Adrenal gland (tissue), 12 donors: ENCODE data around the gene PRKCE. TPM values are rescaled to one million over a fixed set of nuclear protein-coding genes. Genes with fewer than 3 reads are reported as not detected.

ENCODE experiments used
- DNase-seq, 7 donors: peaks; one replicate each; pipeline ENCODE4 v3.0.0-alpha.2; 2019 to 2020
- H3K27ac ChIP-seq, 5 donors: fragments of 200-600 bp; sonication (generic) in 4 of 5; 1 replicate in 3 of 5; 2 replicates in 2 of 5; pipeline versions ENCODE4 v1.5.1 to v1.8.0; 2016 to 2020; ENCODE audit warnings: mild to moderate bottlenecking in 1 of 5
- H3K27me3 ChIP-seq: fragments of 200-600 bp; 2 replicates; pipeline ENCODE4 v1.8.0; 2021
- H3K36me3 ChIP-seq, 2 donors: fragments of 200-600 bp; replicated peaks in 1 of 2; 1 replicate in 1 of 2; 2 replicates in 1 of 2; pipeline versions ENCODE4 v1.5.1 to v1.8.0; 2018 to 2022
- H3K4me1 ChIP-seq, 2 donors: fragments of 200-600 bp; replicated peaks in 1 of 2; 1 replicate in 1 of 2; 2 replicates in 1 of 2; pipeline versions ENCODE4 v1.5.1 to v1.8.0; 2018 to 2021
- H3K4me3 ChIP-seq, 4 donors: fragments of 200-600 bp; sonication (generic) in 3 of 4; one replicate each; pipeline ENCODE4 v1.5.1; 2016 to 2018
- H3K9me3 ChIP-seq, 3 donors: fragments of 200-600 bp; sonication (generic) in 1 of 3; replicated peaks in 1 of 3; 1 replicate in 2 of 3; 2 replicates in 1 of 3; pipeline versions ENCODE4 v1.5.1 to v1.8.0; 2016 to 2021
- POLR2A ChIP-seq, 2 donors: fragments of 450-650 bp; IDR thresholded peaks; one replicate each; pipeline ENCODE4 v1.6.1; 2017; ENCODE audit warnings: antibody characterized with exemption in 2 of 2, mild to moderate bottlenecking in 2 of 2, moderate library complexity in 1 of 2
- WGBS, 4 donors: extraction: QIAGEN DNeasy Blood & Tissue Kit in 2 of 4; methylation state at CpG; one replicate each; pipeline versions ENCODE4 v1.1.5 to v1.1.7; 2013 to 2017; 5-methylcytosine and 5-hydroxymethylcytosine counted together
- intact Hi-C, 2 donors: fragments of 100-400 bp; cut with DNase I; formaldehyde crosslinking; loops; one replicate each; pipeline versions ENCODE4 v1.14.1 to v1.15.0; 2022 to 2023
- polyA plus RNA-seq, 3 donors: library from polyadenylated mRNA; stranded (reverse); fragments of 200-250 nt in 2 of 3; fragments of 350-450 nt in 1 of 3; fragmentation: Illumina TruSeq in 1 of 3; extraction: RNeasy Lipid Tissue Mini Kit (QIAGEN cat#74804) in 1 of 3; gene quantifications; one replicate each; pipeline ENCODE4 v1.2.3, GENCODE V29; 2013 to 2014
- total RNA-seq, 9 donors: library from RNA; depleted of rRNA in 4 of 9; stranded (reverse); fragments of >200 nt in 4 of 9; fragments of 120-200 nt in 1 of 9; fragmentation: NEBNext Ultra II Directional in 1 of 9; extraction: Animal tissue kit (Norgen Biotek cat#: 25700) in 1 of 9; gene quantifications; one replicate each; pipeline versions ENCODE4 v1.1.0 to v1.2.4, GENCODE V29; 2013 to 2023
- TF ChIP-seq, protein P1 (sequence below), 6 experiments: fragments of 450-650 bp in 4 of 6; fragments of 200-600 bp in 2 of 6; sonication (generic) in 1 of 6; IDR thresholded peaks; 1 replicate in 5 of 6; 2 replicates in 1 of 6; pipeline versions ENCODE4 v1.5.1 to v1.8.0; 2016 to 2021; ENCODE audit warnings: antibody characterized with exemption in 6 of 6, mild to moderate bottlenecking in 2 of 6, moderate library complexity in 1 of 6
- donor health status: healthy with polysubstance abuse.
- donor health status: Bipolar disorder and iron deficiency.
- donor health status: DM: yes; HTN: yes; CAD: no.
- donor health status: DM: no; HTN: no; CAD: no.
- donor health status: DM: no; HTN: no; CAD: no.
- donor health status: DM: yes; HTN: yes; CAD: no.

PRKCE gene
- total and polyA plus RNA-seq, 12 donors = 1.9 to 19.2 (median 8.0) TPM

DNA sequence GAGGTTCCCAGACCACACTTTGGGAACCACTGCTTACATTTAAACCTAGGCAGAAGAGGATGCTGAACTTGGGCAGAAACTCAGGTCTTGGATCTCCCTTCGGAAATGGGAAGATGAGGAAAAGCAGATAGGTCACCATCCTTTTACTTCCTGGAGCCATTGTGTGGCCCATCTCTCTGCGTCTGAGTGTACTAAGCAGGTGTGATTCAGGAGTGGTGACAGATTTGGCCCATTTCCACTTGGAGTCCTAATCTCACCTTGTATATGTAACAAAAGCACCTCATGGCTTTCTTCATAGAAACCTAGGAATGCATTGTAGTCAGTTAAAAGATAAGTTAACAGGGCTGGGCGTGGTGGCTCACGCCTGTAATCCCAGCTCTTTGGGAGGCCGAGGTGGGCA, 71.0 kb downstream of the PRKCE start:
- intact Hi-C loops = no loop called here
- no peaks in the 10 kb centered on the region for H3K9me3 ChIP-seq
- no peak overlapping the region for H3K4me3 ChIP-seq
- no peak for DNase-seq
- H3K27me3 ChIP-seq = no peaks in the 10 kb centered on the region
- peaks cover 0 to 20% of the 10 kb centered on the region in 2 donors for H3K4me1 ChIP-seq
- no peaks in the 10 kb centered on the region for H3K36me3 ChIP-seq
- no peak overlapping the region for H3K27ac ChIP-seq
- WGBS, 4 donors = 96 to 100% (median 97%) methylated on average over 5 of the region's 5 CpGs
- TF ChIP-seq POLR2A (IDR thresholded peaks at IDR 0.05) = no peak
- TF ChIP-seq, protein P1, sequence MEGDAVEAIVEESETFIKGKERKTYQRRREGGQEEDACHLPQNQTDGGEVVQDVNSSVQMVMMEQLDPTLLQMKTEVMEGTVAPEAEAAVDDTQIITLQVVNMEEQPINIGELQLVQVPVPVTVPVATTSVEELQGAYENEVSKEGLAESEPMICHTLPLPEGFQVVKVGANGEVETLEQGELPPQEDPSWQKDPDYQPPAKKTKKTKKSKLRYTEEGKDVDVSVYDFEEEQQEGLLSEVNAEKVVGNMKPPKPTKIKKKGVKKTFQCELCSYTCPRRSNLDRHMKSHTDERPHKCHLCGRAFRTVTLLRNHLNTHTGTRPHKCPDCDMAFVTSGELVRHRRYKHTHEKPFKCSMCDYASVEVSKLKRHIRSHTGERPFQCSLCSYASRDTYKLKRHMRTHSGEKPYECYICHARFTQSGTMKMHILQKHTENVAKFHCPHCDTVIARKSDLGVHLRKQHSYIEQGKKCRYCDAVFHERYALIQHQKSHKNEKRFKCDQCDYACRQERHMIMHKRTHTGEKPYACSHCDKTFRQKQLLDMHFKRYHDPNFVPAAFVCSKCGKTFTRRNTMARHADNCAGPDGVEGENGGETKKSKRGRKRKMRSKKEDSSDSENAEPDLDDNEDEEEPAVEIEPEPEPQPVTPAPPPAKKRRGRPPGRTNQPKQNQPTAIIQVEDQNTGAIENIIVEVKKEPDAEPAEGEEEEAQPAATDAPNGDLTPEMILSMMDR (IDR thresholded peaks at IDR 0.05) = no peak

- 87 to 92% (median 91%) methylated on average over 2 of the region's 2 CpGs for WGBS, 4 donors
Measured at GRCh38 chr2:45723857-45724256, 72.4 kb downstream of the PRKCE start.

GRCh38 chr2:45724335-45724734, 72.9 kb downstream of the PRKCE start:
- Histone ChIP-seq H3K36me3 (no peaks in the 10 kb centered on the region), H3K4me1 (peaks cover 0 to 20% of the 10 kb centered on the region in 2 donors), H3K4me3 (no peak overlapping the region), H3K9me3 (no peaks in the 10 kb centered on the region), H3K27ac (peak overlapping the region in 2 of 5 donors; percentile 15 to 47), H3K27me3 (no peaks in the 10 kb centered on the region)
- intact Hi-C loops = no loop called here
- no peak for DNase-seq
- no peak for TF ChIP-seq POLR2A (IDR thresholded peaks at IDR 0.05)
- TF ChIP-seq, protein P1 (IDR thresholded peaks at IDR 0.05) = no peak
- 40 to 58% (median 45%) methylated on average over 2 of the region's 2 CpGs for WGBS, 4 donors

More at GRCh38 chr2:45723857-45724256, 72.4 kb downstream of the PRKCE start:
- no peak overlapping the region for H3K4me3 ChIP-seq
- intact Hi-C loops = no loop called here
- H3K9me3 ChIP-seq = no peaks in the 10 kb centered on the region
- no peak for TF ChIP-seq POLR2A (IDR thresholded peaks at IDR 0.05)
- TF ChIP-seq, protein P1 (IDR thresholded peaks at IDR 0.05) = no peak
- DNase-seq = no peak
- no peaks in the 10 kb centered on the region for H3K36me3 ChIP-seq
- peak overlapping the region in 2 of 5 donors; percentile 15 to 47 for H3K27ac ChIP-seq
- peaks cover 0 to 20% of the 10 kb centered on the region in 2 donors for H3K4me1 ChIP-seq
- H3K27me3 ChIP-seq = no peaks in the 10 kb centered on the region

DNA sequence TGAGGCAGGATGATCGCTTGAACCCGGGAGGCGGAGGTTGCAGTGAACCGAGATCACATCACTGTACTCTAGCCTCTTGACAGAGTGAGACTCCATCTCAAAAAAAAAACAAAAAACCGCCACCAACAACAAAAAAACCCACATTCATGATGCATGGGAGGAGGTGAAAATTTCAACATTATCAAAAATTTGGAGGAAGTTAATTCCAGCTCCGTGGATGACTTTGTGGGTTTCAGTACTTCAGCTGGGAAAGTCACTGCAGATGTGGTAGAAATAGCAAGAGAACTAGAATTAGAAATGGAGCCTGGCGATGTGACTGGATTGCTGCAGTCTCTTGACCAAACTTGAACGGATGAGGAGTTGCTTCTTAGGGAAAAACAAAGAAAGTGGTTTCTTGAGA, 74.3 kb downstream of the PRKCE start:
- no peaks in the 10 kb centered on the region for H3K9me3 ChIP-seq
- TF ChIP-seq, protein P1 (IDR thresholded peaks at IDR 0.05) = no peak
- no peak for TF ChIP-seq POLR2A (IDR thresholded peaks at IDR 0.05)
- no peak overlapping the region for H3K4me3 ChIP-seq
- H3K36me3 ChIP-seq = no peaks in the 10 kb centered on the region
- 86 to 93% (median 90%) methylated on average over 8 of the region's 8 CpGs for WGBS, 4 donors
- no peak overlapping the region for H3K27ac ChIP-seq
- intact Hi-C loops = no loop called here
- peaks cover 0 to 20% of the 10 kb centered on the region in 2 donors for H3K4me1 ChIP-seq
- DNase-seq = no peak
- no peaks in the 10 kb centered on the region for H3K27me3 ChIP-seq
